Effector CD4-positive, alpha-beta T cell (primary cell): Measurements from ENCODE around the gene ZNF37A.
"Not testable (repeated sequence)": the region's sequence is repeated elsewhere in the genome, so short reads cannot be mapped to it uniquely, and the experiment has no call there.

ENCODE experiments used
- DNase-seq: peaks from one replicate; pipeline ENCODE4 v3.0.0-alpha.2; 2020
- total RNA-seq: gene quantifications from one replicate; lab custom pipeline; 2026; lab: John Stamatoyannopoulos, UW

Gene ZNF37A
- 27.8 reads per million, percentile 54 among the genes with 10 or more reads in this experiment for total RNA-seq

DNA sequence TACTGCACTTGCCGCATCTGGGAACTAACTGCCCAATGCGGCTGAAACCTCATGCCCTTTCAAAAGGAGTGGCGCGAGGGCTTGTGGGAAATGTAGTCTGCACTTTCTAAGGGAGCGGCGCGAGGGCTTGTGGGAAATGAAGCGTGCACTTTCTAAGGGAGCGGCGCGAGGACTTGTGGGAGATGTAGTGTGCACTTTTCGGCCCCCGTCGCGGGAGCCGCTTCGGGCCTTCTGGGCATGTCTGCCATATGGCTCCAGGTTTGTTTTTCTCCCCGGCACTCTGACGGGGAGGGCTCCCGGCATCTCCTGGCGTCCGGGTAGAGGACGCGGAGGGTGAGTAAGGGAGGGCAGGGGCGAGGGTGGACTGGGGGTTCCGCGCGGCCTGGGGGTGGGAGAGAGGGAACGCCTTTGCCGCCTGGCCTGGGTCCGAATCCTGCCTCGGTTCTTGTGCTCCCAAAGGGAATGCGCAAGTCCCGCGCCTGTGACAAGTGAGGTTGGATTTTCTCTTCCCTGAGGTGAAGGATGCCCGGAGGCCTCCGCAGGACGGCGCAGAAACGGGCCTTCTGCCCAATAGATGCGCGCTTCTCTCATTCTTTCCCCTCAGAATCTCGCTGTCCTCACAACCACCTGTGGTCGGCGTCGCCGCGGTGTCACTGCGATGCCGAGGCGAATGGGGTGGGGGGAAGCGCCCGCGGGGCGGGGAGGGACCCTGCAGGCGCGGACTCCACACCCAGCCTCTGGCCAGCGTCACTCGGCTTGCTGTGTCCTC is at the start of gene ZNF37A:
Gene ZNF37A (plus strand): TSS at position 180 of the 769 bp plus-strand sequence. CDS start 2,281 bp downstream, outside the sequence.
- peak; percentile 89 for DNase-seq

DNA sequence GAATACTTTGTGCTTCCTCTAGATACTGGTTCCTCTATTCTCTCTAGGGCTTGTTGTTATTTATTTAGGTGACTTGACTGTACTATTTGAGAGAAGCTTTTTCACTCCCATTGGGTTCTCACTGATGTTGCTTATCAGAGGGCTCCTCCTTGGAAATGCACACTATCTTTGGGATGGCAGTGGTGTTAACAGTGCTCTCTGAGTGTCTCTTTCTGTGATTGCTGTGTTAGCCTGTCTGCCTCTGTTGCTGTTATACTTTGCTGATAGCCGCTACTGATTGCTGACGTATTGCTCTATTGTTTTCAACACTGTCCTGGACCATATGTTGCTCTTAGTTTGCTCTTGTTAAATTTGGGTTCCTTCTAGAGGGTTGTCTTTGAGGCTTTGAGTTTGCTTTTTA is 49.0 kb upstream of the ZNF37A start:
- no peak for DNase-seq

DNA sequence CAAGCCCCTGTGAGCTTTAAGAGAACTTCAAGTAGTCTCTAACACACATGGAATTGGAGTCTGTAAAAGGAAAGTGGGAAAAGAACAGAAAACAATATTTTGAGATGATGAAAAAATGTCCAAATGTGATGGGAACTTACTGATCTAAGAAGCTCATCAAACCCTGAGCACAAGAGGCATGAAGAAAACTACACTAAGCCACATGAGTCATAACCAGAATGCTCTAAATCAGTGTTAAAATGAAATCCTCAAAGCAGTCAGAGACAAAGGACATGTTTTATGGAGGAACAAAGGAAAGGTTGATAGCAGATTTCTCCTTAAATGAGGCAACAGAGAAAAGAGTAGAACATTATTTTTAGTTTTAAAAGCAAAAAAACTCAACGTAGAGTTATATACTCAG is 46.5 kb upstream of the ZNF37A start:
- no peak for DNase-seq

DNA sequence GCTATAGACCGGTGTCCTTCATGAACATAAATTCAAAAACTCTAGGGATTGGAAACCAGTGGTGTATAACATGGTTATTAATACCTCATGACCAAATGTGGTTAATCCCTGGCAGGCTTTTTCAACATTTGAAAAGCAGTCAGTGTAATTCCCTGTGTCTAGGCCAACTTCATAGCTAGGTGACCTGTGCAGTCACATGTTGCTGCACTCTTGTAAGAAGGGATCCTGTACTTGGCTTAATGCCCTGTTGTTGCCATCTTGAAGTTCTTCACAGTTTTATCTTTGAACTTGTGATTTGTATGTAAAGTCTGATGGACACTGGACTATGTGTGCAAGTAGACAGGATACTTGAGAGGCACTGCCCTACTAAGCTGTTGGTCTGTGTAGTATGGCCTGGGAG is 43.9 kb upstream of the ZNF37A start:
- no peak for DNase-seq

DNA sequence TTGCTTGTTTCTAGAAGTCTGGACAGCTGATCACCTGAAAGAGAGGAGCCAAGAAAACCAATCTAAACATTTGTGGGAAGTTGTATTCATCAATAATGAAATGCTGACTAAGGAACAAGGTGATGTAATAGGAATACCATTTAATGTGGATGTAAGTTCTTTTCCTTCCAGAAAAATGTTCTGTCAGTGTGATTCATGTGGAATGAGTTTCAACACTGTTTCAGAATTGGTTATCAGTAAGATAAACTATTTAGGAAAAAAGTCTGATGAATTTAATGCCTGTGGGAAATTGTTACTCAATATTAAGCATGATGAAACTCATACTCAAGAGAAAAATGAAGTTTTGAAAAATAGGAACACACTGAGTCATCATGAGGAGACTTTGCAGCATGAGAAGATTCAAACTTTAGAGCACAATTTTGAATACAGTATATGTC is 39.8 kb upstream of the ZNF37A start:
- no peak for DNase-seq

DNA sequence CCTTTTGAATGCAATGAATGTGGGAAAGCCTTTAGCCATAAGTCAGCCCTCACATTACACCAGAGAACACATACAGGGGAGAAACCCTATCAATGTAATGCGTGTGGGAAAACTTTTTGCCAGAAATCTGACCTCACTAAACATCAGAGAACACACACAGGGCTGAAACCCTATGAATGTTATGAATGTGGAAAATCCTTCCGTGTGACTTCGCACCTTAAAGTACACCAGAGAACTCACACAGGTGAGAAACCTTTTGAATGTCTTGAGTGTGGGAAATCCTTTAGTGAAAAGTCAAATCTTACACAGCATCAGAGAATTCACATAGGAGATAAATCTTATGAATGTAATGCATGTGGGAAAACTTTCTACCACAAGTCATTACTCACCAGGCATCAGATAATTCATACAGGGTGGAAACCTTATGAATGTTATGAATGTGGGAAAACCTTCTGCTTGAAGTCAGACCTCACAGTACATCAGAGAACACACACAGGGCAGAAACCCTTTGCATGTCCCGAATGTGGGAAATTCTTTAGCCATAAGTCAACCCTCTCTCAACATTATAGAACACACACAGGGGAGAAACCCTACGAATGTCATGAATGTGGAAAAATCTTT is 38.8 kb upstream of the ZNF37A start:
- DNase-seq = not testable (repeated sequence)

DNA sequence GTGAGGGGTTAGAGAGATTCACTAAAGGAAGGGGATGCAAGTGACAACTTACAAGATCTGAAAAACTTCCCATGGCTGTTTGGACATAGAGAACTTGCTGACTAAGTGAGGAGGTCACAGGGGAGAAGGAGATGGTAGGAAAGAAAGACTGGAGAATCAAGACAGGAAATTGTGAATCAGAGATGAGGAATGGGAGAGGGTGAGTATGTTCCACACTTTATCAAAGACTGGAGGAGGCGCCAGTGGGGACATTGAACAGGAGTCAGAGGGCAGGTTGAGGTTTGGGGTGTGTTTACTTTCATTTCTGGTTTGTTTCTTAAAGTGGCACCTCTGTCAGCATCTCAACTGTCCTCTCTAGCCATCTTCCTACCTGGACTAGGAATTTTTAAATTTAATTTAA is 24.5 kb upstream of the ZNF37A start:
- DNase-seq = not testable (repeated sequence)

DNA sequence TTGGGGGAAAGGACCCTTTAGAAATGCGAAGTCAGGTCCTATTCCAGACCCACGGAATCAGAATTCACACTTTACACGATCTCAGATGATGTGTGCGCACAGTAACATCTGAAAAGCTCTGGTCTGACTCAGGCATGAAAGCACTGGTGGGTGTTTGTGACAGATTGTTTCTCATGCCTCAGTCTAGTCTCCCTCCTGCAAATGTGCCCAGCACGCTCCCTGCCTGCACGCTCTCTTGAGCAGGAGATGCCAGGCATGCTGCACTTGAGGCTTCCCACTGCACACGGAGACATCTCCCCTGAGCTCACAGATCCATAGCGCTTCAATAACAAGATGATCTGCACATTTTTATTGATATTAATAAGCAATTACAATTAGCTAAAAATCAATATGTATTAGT is 23.6 kb upstream of the ZNF37A start:
- DNase-seq = no peak

DNA sequence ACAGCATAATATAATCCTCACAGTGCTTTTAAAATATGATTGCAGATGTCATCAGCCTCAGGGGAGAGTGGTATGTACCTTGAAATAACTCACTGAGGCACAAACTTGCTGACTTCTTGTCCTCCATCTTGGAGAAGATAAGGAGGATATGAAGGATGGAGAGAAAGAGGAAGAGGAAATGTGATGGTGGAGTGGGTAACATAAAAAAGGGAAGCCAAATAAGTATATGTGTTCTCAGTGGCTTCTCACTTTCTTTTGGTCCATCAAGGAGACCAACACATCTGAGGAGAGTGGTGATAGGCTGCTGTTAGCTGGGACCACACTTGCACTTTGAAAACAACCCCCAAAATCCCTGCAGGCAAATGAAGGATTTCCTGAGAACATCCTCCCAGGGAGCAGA is 21.6 kb upstream of the ZNF37A start:
- DNase-seq = no peak

DNA sequence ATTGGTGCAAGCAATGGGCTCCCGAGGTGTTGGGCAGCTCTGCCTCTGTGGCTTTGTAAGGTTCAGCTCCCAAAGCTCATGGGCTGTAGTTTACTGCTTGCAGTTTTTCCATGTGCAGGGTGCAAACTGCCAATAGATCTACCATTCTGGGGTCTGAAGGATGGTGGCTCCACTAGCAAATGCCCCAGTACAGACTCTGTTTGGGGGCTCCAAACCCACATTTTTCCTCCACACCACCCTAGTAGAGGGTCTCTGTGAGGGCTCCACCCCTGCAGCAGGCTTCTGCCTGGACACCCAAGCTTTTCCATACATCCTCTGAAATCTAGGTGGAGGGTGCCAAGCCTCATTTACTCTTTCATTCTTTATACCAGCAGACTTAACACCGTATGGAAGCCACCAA is 17.4 kb upstream of the ZNF37A start:
- no peak for DNase-seq

DNA sequence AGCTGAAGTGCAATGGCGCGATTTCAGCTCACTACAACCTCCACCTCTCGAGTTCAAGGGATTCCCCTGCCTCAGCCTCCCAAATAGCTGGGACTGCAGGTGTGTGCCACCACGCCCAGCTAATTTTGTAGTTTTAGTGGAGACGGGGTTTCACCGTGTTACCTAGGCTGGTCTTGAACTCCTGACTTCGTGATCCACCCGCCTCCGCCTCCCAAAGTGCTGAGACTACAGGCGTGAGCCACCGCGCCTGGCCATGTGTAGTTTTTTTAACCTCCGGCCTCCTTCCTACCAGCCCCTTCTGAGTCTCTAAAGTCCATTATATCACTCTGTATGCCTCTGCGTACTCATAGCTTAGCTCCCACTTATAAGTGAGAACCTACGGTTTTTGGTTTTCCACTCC is 819 bp upstream of the ZNF37A start:
- not testable (repeated sequence) for DNase-seq

DNA sequence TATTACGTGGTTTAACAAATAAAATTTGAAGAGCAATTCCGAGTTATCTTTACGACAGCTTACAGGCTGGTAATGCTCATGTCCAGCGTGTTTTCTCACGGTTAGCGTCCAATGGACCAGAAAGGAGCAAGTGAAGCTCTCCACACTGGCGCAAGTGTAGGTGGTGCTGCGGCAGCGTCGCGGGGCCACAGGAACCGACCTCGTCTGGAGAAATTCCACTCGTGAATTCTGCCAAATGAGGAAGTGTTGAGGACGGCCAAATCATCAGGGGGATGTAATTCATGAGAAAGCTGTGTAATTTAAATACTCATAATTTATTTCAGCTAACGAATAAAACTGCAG is 350 bp upstream of the ZNF37A start:
- DNase-seq = no peak

DNA sequence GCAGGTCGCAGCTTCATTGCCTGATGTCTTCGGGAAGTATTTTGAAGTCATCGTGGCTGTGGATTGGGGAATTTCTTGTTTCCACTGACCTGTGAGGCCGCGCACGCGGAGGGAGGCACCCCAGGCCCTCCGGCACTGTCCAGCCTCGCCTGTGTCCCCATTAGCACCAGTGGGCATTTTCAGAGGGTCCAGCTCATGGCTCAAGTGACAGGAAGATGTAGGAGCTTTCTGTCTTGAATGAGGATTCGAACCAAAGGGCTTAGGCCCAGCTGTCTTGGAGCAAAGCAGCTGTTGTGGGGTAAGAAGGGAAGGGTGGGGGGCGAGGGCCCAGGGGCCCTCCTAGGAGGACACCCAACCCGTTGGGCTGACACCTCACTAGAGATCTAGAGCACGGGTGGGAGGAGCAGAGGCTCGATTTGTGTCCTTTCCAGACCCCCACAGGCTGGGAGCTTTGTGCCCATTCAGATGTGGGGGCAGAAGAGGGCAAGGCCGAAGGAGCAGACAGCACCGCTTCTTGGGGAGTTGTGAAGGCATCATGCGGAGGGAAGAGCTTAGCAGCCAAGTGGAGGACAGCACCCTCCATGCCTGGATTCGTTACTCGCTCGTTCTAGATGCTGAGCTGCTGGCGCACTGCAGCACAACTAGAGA is 914 bp downstream of the ZNF37A start:
- no peak for DNase-seq

DNA sequence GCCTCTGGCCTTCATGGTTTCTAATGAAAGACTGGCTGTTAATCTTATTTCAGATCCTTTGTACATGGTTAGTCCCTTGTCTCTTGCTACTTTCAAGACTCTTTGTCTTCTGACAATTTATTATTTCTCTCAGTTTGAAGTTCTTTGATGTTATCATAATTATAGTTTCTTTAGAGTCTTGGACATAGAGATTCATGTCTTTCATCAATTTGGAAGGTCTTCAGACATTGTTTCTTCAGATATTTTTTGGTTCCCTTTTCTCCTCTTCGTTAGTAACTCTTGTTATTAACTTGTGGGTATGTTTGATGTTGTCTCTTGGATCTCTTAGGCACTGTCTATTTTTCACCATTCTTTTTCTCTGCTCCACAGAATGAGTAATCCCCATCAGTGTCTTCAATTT is 8.7 kb downstream of the ZNF37A start:
- DNase-seq = no peak

DNA sequence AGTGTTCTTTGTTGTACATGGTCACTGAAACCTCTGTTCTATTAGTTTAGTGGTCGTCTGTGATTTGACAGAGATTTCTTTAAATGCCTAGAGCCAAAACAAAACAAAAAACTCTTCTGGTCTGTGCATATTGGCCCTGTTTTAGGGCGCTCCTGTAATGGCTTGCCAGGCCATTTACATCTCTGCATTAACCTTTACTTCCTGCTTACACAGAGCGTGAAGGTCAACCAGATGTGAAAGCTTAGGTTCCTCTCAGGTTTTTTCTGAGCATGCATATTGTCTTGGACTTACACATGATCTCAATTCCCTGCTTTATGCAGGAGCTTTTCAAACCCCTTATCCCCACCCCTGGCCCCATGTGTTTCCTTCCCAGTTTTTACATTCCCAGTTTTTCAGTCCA is 9.6 kb downstream of the ZNF37A start:
- DNase-seq = no peak

DNA sequence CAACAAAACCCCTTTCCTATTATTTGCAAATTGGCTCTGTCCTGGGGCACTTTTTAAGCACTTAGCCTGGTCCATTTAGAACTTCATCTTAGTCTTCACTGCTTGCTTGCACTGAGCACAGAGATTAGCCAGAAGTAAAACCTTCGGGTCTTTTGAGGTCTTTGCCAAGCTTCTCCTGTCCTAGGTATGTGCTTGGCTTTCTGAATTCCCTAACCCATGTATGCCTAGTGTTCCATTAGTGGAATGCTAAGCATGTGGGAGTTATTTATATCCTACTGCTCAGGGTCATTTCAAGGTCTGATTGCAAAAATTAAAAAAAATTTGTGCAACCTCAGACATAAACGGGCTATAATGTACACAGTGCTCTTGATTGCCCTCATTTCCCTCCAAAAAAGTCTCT is 18.0 kb downstream of the ZNF37A start:
- DNase-seq = no peak

DNA sequence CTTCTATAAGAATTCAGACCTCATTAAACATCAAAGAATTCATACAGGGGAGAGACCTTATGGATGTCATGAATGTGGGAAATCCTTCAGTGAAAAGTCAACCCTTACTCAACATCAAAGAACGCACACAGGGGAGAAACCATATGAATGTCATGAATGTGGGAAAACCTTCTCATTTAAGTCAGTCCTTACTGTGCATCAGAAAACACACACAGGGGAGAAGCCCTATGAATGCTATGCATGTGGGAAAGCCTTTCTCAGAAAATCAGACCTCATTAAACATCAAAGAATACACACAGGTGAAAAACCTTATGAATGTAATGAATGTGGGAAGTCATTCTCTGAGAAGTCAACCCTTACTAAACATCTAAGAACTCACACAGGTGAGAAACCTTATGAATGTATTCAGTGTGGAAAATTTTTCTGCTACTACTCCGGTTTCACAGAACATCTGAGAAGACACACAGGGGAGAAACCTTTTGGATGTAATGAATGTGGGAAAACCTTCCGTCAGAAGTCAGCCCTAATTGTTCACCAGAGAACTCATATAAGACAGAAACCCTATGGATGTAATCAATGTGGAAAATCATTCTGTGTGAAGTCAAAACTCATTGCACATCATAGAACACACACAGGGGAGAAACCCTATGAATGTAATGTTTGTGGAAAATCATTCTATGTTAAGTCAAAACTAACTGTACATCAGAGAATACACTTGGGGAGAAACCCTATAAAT is 24.1 kb downstream of the ZNF37A start:
- DNase-seq = no peak

DNA sequence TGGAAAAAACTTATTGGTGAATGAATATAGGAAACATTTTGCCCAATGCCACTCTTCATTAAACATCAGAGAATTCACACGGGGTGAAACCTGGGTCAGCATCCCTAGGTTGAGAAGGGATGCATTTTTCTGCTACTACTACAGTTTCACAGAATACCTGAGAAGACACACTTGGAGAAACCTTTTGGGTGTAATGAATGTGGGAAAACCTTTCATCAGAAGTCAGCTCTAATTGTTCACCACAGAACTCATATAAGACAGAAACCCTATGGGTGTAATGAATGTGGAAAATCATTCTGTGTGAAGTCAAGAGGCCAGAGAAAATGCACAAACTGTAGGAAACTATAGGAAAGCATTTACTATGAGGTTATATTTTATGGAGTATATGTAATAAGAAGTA is 24.9 kb downstream of the ZNF37A start:
- DNase-seq = no peak

DNA sequence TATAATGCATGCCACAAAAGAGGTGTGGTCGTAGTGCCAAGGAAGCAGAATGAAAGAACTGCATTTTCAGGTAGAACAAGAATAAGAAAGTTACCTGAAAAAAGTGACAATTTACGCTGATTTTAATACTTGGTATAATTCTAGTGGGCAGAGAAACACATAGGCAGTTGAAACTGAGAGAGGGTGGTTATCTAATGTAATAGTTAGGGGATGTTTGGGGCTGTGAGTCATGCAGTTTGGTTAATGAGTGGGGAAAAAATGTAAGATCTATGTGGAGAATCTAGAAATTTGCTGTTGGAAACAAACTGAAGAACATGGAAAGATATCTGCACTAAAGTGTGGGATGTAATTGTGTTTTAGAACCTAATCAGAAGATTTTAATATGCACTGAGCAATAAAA is 33.7 kb downstream of the ZNF37A start:
- no peak for DNase-seq

DNA sequence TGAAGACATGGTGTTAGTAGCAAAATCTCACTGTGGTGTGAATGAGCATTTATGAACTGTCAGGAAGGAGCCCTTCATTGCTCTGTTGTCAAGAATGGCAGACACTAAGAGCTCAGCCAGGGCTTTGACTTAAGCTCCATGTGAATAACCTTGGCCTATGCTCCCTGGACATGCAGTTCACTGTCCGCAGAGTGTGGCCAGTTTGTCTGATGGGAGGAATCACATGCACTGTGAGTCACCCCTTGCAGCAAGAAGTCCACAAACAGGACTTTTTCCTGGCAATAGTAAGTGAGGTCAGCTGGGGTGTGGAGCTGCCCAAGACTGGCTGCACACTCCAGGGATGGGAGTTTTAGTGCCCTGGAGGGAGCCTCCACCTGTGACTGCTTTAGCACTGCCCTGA is 49.5 kb downstream of the ZNF37A start:
- no peak for DNase-seq

DNA sequence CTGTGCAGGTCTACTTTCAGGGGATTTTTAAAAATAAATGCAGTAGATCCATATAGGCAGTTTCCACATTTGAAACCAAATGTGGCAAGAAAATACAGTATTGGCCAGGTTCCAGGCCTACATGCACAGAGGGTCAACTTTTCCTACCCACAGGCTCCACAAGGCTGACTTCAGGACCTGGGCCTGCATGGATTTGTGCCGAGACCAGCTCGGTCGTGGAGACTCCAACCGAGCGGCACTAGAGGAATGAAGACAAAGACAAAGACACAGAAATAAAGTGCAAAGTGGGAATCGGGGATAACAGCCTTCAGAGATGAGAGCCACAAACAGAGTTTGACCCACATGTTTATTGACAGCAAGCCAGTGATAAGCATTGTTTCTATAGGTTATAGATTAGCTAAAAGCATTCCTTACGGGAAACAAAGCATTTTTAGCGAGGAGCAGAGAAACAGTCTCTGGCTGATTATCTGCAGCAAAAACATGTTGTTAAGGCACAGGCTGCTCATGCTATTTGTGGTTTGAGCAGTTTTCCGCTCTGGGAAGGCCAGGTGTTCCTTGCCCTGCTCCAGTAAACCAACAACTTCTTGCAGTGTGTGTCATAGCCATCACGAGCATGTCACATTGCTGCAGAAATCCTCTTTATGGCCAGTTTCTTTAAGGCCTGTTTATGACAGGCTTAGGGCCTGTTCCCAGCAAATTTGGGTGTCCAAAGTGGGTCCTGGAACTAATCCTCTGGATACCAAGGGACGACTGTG is 52.6 kb downstream of the ZNF37A start:
- no peak for DNase-seq

DNA sequence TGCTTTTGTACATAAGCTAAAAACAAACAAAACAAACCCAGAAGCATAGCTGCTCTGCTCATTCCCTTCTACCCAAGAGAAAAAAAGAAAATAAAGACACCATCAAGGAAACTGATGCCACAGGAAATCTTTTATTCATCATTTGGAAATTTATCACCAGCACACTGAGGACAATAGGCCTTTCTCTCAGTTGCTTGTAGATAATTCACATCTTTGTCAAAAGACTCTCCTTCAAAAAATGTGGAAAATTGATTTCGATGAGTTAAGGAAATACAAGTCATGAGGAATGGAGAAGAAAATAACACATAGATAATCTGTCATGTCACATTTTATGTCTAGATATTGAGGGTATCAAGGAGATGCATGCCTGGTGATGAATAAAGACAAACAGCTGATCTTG is 53.5 kb downstream of the ZNF37A start:
- no peak for DNase-seq
